Gastrocnemius medialis (tissue), 4 donors: ENCODE results near the gene ITPR2. TPM values are rescaled to one million over a fixed set of nuclear protein-coding genes. Genes with fewer than 3 reads are reported as not detected.

ENCODE experiments used
- ATAC-seq, 2 donors: fragments of 150-250 bp; one replicate each; pipeline ENCODE4 v1.9.1; 2016
- DNase-seq, 2 donors: peaks; one replicate each; pipeline ENCODE4 v3.0.0-alpha.2; 2019
- H3K27ac ChIP-seq, 4 donors: fragments of 200-600 bp; sonication (generic); 1 replicate in 1 of 4; 2 replicates in 3 of 4; pipeline ENCODE4 v1.5.1; 2016 to 2018; ENCODE audit warnings: mild to moderate bottlenecking in 2 of 4, moderate library complexity in 1 of 4
- H3K27me3 ChIP-seq, 3 donors: fragments of 200-600 bp; sonication (generic) in 2 of 3; 1 replicate in 1 of 3; 2 replicates in 2 of 3; pipeline versions ENCODE4 v1.5.1 to v1.6.0; 2016 to 2019; ENCODE audit warnings: mild to moderate bottlenecking in 1 of 3, moderate library complexity in 1 of 3
- H3K36me3 ChIP-seq, 2 donors: fragments of 200-600 bp; sonication (generic) in 1 of 2; one replicate each; pipeline ENCODE4 v1.5.1; 2017 to 2018
- H3K4me1 ChIP-seq, 2 donors: fragments of 200-600 bp; sonication (generic) in 1 of 2; one replicate each; pipeline ENCODE4 v1.5.1; 2016 to 2017; ENCODE audit warnings: mild to moderate bottlenecking in 2 of 2
- H3K4me3 ChIP-seq, 4 donors: fragments of 200-600 bp; sonication (generic) in 3 of 4; 1 replicate in 1 of 4; 2 replicates in 3 of 4; pipeline ENCODE4 v1.5.1; 2016 to 2019; ENCODE audit warnings: mild to moderate bottlenecking in 2 of 4
- H3K9me3 ChIP-seq, 3 donors: fragments of 200-600 bp; sonication (generic) in 2 of 3; 1 replicate in 1 of 3; 2 replicates in 2 of 3; pipeline ENCODE4 v1.5.1; 2016 to 2019
- CTCF ChIP-seq, 5 experiments: fragments of 450-650 bp in 3 of 5; fragments of 200-600 bp in 2 of 5; sonication (generic) in 2 of 5; IDR thresholded peaks in 4 of 5; conservative IDR thresholded peaks in 1 of 5; 1 replicate in 4 of 5; 2 replicates in 1 of 5; pipeline ENCODE4 v1.5.1; 2016 to 2019; ENCODE audit warnings: antibody characterized with exemption in 5 of 5, mild to moderate bottlenecking in 3 of 5, moderate library complexity in 3 of 5
- POLR2A ChIP-seq, 2 donors: fragments of 450-650 bp; IDR thresholded peaks; one replicate each; pipeline ENCODE4 v1.6.1; 2017; ENCODE audit warnings: antibody characterized with exemption in 2 of 2, mild to moderate bottlenecking in 2 of 2, moderate library complexity in 2 of 2
- in situ Hi-C, 4 donors: fragments of 200-750 bp; cut with MboI; loops; one replicate each; pipeline versions ENCODE4 v1.15.0 to v1.8.0; 2017; ENCODE audit warnings: low sequenced_read_pairs in 4 of 4
- intact Hi-C: fragments of 100-400 bp; cut with DNase I; formaldehyde crosslinking; loops from one replicate; pipeline ENCODE4 v1.15.1; 2023; ENCODE audit warnings: low total_unique reads
- total RNA-seq, 4 donors: library from RNA; depleted of rRNA; stranded (reverse); fragments of >200 nt; gene quantifications; one replicate each; pipeline versions ENCODE4 v1.1.0 to v1.2.3, GENCODE V29; 2016

Gene ITPR2
- total RNA-seq, 4 donors from 2014 or later, result 3.8 to 23.8 (median 4.1) TPM

- DNase-seq, result no peak
- in situ Hi-C loops (no loop called here), intact Hi-C loops (no loop called here)
- TF ChIP-seq POLR2A (IDR thresholded peaks at IDR 0.05) (no peak), CTCF (IDR thresholded peaks at IDR 0.05 in 4 of 5, conservative IDR thresholded peaks at IDR 0.05 in 1 of 5) (no peak)
- Histone ChIP-seq H3K27me3 (no peaks in the 10 kb centered on the region), H3K4me1 (peaks cover 4 to 16% of the 10 kb centered on the region in 2 donors), H3K9me3 (no peaks in the 10 kb centered on the region), H3K4me3 (no peak overlapping the region), H3K27ac (no peak overlapping the region), H3K36me3 (no peaks in the 10 kb centered on the region)
- no peak for ATAC-seq
Observed at GRCh38 chr12:26768611-26769603, 64.1 kb downstream of the ITPR2 start.

- intact Hi-C loops (no loop called here), in situ Hi-C loops (no loop called here)
- H3K27ac ChIP-seq, result no peak overlapping the region
- no peak overlapping the region for H3K4me3 ChIP-seq
- H3K36me3 ChIP-seq, result no peaks in the 10 kb centered on the region
- H3K4me1 ChIP-seq, result peaks cover 0 to 6% of the 10 kb centered on the region in 2 donors
- no peaks in the 10 kb centered on the region for H3K27me3 ChIP-seq
- ATAC-seq (no peak), DNase-seq (no peak)
- no peaks in the 10 kb centered on the region for H3K9me3 ChIP-seq
- TF ChIP-seq CTCF (IDR thresholded peaks at IDR 0.05 in 4 of 5, conservative IDR thresholded peaks at IDR 0.05 in 1 of 5), result no peak
- no peak for TF ChIP-seq POLR2A (IDR thresholded peaks at IDR 0.05)
Observed at GRCh38 chr12:26767865-26768264, 65.1 kb downstream of the ITPR2 start.

GRCh38 chr12:26767116-26767515 is 65.9 kb downstream of the ITPR2 start:
- Histone ChIP-seq H3K36me3 (no peaks in the 10 kb centered on the region), H3K27ac (no peak overlapping the region), H3K4me1 (peaks cover 0 to 6% of the 10 kb centered on the region in 2 donors), H3K27me3 (no peaks in the 10 kb centered on the region), H3K4me3 (no peak overlapping the region), H3K9me3 (no peaks in the 10 kb centered on the region)
- ATAC-seq, result no peak
- DNase-seq, result no peak
- in situ Hi-C loops (no loop called here), intact Hi-C loops (no loop called here)
- TF ChIP-seq CTCF (IDR thresholded peaks at IDR 0.05 in 4 of 5, conservative IDR thresholded peaks at IDR 0.05 in 1 of 5), result no peak
- TF ChIP-seq POLR2A (IDR thresholded peaks at IDR 0.05), result no peak

- TF ChIP-seq CTCF (IDR thresholded peaks at IDR 0.05 in 4 of 5, conservative IDR thresholded peaks at IDR 0.05 in 1 of 5) (no peak), POLR2A (IDR thresholded peaks at IDR 0.05) (no peak)
- H3K4me1 ChIP-seq, result peaks cover 0 to 4% of the 10 kb centered on the region in 2 donors
- no peak for DNase-seq
- H3K27ac ChIP-seq, result no peak overlapping the region
- ATAC-seq, result no peak
- no peaks in the 10 kb centered on the region for H3K9me3 ChIP-seq
- no peak overlapping the region for H3K4me3 ChIP-seq
- H3K27me3 ChIP-seq, result no peaks in the 10 kb centered on the region
- intact Hi-C loops (no loop called here), in situ Hi-C loops (no loop called here)
- H3K36me3 ChIP-seq, result no peaks in the 10 kb centered on the region
Observed at GRCh38 chr12:26762186-26762585, 70.8 kb downstream of the ITPR2 start.
